ENCODE data around the gene GABRA5. TPM values are rescaled to one million over a fixed set of nuclear protein-coding genes. Genes with fewer than 3 reads are reported as not detected.

The GABRA5 gene
- total RNA-seq, 1 donor from 2014 or later, result 0.12 TPM

Other genes with a start within 250 kb of the GABRA5 start
- 91.6 TPM for gene GABRB3, start 94.0 kb upstream of the GABRA5 start, total RNA-seq
- not detected for gene GABRG3, start 104.1 kb downstream of the GABRA5 start, total RNA-seq

Measured in mucosa of gallbladder (tissue), 1 donor.